ENCODE data around the gene RBMS1.

The RBMS1 gene

DNA sequence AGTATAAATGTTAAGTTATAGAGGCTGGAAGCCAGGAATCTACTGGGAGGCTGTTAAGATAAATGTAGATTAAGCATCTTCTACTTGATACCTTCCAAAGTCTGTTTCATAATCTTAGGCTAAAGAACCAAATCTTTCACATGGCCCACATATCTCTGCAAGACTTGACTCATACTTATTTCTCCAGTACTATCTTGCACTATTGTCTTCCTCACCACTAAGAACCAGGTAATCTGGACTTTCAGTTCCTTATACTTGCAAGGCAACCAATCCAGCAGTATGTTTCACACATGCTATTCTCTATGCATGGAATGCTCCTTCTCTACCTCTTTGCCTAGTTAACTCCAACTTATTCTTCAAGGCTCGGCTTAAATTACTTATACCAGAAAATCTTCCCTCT lies 62.2 kb downstream of the RBMS1 start:
- DNase-seq, result no peak

DNA sequence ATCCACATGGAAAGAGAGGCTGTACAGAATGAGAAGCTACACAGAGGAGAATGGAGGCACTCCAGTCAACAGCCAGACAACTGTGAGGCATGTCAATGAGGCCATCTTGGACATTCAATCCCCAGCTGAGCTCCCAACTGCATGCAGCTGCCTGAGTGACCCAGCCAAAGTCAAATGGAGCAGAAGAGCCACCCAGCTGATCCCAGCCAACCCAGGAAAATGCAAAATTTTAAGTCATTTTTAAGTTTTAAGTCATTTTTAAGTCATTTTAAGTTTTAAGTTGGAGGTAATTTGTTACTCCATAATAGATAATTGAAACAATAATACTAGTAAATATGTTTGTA lies 63.6 kb downstream of the RBMS1 start:
- no peak for DNase-seq

DNA sequence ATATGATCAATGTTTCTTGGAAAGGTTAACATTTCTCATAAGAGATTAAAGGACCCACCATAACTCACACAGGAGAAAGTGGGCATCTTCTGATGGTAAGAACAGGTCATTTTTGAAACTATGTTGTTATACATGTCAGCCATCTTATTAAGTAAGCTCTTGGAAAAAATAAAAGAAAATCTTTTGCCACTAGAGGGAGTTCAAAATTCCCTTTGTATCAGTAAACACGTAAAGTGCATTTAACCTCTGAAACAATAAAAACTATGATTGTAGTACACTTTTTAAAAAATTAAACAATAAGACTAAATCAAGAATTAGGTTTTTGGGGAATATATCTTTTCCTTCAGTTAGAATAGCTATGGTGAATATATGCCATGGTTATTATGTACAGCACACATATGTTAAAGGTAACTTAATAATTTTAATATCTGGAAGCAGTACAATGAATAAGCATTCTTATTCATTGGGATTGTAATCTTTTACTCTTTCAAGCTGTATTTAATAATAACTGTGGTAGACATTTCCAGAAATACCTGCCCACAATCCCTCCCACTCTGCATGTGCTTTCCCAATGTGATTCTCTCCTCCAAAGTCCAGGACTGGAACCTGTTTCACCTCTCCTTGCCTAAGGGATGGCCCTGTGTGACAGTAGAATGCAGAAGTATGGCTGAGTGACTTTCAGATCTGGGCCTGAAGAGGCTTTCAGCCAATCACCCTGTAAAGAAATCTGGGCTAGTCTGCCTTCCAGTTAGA lies 64.2 kb downstream of the RBMS1 start:
- DNase-seq, result peak; percentile 67

DNA sequence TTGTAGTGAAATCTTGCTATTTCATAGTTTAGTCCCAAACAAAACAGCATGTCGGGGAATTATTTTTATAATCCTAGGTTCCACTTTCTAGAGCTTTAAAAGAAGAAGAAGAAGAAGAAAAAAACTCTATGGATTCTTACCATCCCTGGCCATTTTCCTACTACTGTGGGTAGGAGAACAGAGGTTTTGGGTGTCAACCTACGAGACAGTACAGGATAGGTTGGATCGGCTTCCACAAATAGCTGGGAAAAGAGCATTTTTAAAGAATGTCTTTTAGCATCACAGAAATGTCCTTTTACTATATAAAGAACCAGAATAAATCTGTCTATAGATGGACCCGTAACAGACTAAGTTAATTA lies 65.2 kb downstream of the RBMS1 start:
- no peak for DNase-seq

DNA sequence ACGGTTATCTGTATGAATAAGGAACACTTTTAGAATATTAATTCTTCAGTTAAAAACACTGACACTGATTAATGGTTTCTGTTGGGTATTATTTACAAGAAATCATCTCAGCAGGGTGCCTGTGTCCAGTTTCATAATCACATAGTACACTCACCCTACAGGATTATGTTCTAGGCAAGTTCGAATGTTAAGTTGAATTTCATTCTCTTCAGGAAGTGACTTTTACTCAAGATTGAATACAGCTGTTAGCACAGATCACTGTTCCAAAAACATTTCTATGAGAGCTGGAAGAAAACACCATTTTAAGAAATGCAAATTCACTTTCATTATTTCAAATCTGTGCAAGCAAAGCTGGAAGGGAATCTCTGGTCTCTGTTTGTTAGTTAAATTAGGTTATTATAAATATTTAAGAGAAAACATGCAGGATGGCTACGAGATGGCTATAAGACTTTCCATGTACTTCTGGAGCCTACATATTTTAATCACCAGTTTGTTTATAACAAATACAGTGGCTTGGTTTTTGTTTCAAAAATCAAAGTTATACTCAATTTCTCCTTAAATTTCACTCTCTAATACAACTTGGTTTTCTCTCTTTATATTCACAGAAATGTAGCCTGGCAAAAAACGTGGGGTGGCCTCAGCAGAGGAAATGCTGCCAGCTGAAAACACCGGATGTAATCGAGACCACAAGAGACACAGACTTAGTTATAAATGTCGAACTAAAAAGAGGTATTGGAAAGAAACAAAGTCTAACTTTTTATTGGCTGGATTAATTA lies 65.8 kb downstream of the RBMS1 start:
- DNase-seq, result peak; percentile 87

DNA sequence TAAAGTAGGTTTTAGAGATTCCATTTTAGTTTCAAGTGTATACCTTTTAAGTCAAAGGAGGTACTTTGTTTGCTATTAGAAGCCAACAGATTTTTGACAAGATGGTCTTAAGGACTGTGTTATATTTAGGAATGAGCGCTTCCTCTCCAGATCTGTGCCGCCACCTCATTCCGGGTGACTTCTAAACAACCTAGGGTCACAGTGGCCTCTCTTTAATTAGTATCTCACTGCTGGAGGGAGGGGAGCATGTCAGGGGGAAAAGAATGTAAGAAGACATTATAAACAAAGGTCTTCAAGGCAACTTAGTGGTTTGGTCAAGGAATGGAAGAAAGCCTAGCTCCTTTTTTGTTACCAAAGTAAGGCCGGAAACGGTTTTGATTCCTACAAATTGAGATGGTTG lies 67.0 kb downstream of the RBMS1 start:
- DNase-seq, result no peak

DNA sequence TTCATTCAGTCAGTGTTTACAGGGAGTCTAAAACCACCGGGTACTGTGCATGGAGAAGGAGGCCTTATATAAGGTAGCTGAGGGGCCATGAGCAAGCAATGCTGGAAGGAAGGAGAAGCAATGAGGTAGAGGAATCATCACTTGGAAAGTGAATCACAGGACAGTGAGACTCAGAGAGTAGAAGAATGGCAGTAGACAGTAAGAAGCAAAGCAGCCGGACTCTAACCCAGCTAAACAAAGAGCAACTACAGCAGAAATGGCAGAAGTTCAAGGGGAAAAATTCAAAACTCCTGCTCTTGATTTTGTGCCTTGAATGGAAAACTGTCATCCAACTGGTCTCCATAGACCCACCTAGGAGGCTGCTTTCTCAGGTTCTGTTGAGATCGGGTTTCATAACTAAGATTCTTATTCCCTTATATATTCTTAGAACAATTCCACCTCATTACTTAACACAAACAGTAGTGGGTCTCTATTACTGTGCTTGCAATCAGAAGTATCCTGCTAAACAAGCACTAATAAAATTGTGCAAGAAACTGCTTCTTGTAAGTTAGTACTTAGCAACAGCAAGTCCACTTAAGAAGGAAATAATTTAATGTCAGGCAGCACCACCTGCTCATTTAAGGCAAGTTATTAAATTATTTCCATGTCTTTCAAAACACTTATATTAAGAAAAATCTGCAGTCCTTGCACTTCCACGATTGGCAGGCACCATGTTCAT lies 68.0 kb downstream of the RBMS1 start:
- peak; percentile 66 for DNase-seq

DNA sequence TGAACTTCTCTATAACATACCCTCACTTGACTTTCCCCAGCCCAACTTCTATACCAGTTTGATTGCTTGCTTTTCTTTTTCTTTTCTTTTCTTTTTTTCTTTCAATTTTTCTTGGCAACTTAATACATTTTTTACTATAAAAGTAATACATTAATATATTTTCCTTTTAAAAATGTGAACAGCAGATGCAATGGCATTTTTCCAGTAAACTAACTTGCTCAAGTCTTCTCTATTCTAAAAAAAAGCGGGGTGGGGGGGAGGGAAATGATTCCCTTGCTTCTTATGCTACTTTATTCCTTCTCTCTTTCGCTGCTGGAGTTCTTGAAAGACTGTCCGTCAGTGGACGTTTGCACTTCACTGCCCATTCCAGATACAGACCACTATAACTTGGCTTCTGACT lies 70.5 kb downstream of the RBMS1 start:
- DNase-seq, result peak; percentile 27

DNA sequence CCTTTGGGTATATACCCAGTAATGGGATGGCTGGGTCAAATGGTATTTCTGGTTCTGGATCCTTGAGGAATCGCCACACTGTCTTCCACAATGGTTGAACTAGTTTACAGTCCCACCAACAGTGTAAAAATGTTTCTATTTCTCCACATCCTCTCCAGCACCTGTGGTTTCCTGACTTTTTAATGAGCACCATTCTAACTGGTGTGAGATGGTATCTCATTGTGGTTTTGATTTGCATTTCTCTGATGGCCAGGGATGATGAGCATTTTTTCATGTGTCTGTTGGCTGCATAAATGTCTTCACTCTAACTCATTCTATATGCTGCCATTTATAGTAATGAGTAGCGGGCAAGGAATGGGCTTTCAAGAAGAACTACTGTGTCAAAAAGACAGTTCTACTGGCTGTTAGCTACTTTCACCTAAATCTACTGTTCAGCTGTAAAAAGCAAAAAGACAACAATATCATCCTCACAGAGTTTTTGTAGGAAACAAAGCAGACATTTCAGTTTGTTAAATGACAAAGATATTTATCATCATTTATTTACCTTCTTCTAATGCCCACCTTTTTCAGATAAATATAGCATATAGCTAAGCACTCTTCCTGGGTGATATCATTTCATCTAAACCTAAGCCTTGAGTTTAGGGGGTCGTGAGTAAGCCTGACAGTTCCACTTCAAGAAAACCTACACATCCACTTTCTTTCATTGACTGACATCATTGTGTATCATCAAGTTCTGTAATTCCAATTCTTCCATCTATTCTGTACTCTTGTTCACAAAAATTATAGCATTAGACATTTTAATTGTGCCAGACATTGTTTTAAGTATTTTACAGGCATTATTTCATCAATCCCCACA lies 71.7 kb downstream of the RBMS1 start:
- DNase-seq, result peak; percentile 55

DNA sequence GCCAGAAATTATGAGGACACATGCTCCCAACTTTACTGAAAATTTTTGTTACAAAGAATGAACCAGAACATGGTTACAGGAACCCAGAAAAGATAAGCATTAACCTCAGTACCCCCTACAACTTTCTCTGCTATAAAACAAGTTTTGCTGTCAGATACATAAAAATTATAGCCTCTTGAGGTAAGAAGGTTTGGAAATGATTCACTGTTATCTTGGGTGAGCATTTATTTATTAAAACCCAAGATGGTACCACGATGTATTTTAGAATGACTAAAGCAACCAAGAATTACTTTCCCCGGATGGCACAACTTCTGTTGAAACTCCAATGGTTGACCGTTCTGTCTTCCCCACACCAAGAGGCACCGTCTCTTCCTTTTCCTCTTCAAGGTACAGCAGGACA lies 72.9 kb downstream of the RBMS1 start:
- no peak for DNase-seq

DNA sequence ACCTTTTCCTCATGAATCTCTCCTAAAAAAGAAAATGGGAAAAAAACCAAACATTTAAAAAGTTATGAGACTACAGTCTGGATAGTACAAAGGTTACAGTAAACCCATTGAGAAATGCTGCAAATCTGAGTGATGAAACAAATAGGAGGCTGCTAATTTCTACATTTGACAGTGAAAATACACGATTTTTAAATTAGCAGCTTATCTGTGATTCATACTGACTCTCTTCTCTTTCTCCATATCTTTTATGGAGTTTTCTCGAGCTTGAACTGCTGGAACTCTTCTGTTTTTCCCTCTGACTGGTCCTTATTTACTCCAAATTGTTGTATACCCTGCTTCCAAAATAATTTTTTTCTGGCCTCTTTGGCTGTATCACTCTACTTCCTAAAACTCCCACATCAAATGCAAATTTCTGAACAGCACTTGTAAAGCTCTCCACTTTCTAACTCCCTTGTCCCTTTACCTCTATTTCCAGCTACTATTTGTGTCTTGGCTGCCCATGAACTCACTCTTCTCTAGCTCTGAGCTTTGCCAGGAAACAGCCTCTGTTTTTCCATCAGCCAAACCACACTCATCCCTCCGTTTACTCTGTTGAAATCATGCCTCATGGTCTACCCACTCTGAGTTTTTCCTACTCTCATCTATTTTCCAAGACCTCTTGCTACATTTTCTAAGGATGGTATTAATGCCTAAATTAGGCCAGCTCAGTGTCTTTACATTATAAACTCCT lies 73.7 kb downstream of the RBMS1 start:
- peak; percentile 72 for DNase-seq

DNA sequence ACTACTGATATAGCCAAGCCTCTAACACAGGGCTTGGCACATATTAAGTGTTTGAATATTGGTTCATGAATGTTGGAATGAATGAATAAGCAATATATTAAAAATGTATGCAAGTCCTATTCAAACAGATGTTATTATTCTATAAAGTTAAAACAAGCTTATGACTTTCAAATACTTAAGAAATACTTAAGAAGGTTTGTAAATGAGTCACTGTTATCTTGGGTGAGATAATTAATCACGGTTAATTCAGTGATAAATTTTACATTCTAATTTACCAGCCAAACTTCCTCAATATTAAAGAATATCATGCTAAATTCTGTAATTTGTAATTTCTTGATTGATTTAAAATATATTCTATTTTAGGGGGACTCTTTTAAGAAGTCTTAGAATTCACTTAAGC lies 74.8 kb downstream of the RBMS1 start:
- DNase-seq, result no peak

DNA sequence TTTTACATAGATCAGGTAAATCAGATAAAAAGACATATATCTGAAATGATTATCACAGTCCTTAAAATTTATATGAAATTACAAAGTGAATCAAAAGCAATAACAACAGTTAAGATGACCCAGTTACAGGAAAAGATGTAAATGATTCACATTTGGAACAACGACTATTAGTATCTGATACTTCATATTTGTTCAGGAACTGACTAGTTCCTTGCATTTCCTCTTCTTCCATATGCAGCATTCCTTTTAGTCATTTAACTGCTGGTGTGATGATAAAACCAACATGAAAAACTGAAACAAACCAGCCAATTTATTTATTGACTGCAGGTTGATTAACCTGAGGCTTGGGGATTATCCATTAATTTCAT lies 75.2 kb downstream of the RBMS1 start:
- DNase-seq, result no peak

DNA sequence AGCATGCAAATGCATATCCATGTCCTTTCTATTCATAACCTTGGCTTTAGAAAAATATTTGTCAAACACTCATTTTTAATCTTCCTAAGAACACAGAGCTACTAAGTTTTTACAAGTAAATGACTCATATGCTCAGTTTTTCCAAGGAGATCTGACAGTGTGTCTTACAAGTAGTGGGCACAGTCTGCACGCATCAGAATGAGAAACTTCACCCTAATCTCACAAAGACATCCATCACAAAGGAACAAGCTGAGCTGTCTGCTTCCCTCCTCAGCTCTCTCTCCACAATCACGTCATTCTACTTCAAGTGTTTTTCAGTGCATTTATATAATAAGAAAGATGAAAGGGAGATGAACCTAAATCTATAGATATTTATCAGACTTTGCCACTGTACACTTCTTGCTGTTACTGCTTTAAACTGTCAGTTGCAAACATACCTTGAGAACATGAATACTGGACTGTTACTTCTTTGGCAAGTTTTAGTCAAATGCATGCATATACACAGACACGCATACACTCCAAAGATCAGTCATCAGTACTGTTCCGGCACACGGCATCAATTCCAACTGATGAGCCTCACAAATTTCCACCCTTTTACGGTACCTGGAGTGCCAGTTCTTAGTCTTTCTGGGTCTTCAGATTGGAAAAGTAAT lies 75.7 kb downstream of the RBMS1 start:
- DNase-seq, result peak; percentile 88

DNA sequence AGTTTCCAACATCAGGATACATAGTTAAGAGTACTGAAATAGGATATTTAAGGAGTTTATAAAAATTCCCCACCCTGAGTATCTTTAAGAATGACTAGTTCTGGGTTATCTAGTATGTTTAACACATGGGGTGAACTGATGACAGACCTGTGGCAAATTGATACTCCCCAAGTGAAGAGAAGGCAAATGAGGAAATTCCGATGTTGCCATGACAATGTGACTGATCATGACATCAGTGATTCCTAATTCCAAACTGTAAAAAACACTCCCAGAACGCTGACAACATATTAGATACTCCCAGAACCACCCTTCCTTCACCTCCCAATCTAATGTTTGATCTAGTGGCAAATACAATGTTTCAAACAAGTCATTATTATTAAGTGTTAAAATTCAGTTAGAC lies 77.6 kb downstream of the RBMS1 start:
- DNase-seq, result peak; percentile 70

DNA sequence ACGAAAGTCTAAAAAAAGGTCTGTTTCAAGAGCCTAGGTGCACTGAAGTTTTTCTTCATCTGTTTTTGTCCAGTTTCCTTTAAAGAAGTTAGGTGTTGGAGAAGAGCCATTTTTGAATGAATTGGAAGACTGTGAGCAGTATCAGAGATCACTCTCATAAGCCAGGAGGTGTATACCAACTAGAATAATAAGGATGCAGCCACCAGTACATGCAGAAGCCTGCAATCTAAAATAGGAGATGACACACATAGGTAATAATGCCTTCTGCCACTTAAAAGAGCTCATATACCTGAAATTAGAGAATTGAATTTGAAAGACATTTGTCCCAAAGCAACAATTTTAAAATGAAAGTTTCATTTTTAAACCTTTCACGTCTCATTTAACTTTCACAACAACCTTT lies 81.7 kb downstream of the RBMS1 start:
- DNase-seq, result no peak

DNA sequence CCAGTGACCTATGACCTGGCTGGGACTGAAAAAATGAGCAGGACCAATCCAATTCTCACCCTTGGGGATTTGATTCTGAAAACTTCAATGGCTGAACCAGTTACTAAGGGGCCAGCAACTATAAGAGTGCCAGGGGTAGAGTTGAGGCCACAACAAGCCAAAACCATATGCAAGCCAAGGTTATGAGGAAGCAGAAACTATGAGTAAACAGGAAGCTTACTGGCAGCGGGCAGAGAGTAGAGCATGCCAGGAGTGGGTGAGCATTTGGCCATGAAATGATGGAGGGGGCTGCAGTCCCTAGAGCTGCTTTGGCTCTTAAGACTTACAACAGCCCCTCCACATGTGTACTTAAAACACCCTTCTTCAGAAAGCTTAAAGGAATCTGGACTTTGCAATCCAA lies 82.4 kb downstream of the RBMS1 start:
- no peak for DNase-seq

DNA sequence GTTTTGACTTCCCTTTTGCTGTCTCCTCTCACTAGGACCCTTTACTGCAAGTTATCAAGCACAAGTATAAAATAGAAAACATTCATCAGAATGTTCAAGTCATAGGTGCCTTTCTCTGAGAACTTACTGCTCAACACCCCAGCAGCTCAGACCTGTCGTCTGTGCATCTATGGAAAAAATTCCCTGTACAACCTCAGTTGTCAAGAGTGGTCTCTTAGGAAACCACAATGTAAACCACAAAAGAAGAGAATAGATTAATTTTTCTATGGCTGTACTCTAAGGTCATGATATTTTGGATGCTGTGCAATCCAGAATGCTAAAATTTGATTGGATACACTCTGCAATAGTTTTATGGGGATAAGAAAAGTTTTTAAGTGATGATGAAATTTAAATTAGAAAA lies 84.1 kb downstream of the RBMS1 start:
- DNase-seq, result peak; percentile 74

DNA sequence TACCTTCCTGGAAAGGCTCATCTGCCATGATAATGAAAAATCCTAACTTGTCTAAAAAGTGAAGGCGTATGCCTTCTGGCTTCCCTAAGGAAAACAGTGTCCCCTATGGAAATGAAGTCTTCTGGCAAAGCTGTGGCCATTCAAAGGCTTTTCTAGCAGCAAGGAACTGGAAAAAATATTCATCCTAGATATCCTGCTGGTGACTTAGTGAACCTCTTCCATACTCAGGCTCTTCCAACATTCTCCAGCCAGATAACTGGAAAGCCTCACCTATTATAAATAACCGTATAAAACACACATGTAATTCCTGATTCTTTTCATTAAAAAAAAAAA lies 84.7 kb downstream of the RBMS1 start:
- DNase-seq, result no peak

DNA sequence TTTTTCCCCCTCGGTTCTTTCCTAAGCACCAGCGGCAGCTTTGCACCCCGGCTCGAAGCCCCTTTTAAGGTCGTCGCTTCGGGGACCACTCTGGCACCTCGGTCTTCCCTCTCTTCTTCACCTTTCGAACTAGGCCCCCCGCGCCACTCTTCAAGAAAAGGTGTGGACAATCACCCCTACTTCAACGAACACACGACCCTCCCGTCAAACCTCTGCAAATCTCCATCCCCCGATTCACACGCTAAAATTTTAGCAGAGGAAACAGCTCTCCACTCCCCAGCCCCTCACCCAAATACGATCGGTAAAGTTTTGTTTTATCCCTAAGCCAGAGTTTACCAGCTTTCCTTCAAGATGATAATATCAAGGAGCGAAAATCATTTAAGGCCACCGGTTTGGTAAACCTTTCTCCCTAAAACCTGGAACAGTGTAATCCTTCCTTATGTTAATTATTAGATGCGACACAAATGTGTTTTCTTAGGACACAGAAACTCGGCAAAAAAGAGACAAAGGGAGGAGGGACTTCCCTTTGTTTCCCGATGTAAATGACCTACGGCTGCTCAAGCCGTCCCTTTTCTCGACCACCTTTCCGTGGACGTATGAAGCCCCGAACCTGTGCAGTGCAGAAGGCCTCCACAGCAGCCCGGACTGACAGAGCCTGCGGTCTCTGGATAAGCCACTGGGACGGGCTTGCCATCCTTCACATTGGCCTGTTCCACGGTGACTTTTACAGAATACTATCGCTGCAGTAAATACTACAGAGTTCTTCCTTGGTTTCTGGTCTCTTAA lies 85.2 kb downstream of the RBMS1 start:
- DNase-seq, result no peak

Data from fibroblast of upper back skin (primary cell).